ENCODE measurements around the gene ZNF341.

DNA sequence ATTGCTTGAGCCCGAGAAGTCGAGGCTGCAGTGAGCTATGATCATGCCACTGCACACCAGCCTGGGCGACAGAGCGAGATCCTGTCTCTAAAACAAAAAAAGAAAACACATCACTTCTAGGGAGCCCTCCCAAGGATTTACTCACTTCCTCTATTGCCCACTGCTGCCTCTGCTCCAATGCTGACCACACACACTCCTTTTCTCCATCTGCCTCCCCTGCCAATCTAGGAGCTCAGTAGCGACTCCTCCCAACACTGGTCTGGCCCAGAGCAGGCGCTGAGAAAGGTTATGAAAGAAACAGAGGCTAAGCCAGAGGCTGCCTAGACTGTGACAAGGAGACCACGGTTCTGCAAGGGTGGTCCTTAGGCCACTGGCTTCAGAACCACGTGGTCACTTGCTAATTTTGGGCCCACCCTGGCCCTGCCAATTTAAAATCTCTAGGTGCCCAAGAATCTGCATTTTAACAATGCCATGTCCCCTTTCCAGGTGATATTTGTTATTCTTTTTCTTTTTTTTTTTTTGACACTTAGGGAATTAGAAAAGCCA lies 44.4 kb upstream of the ZNF341 start:
- TF ChIP-seq POLR2A (IDR thresholded peaks at IDR 0.05; ENCODE audit: low read depth, low read length) (no peak), TAF1 (IDR thresholded peaks at IDR 0.05; ENCODE audit: borderline replicate concordance, low read depth, low read length) (no peak), POLR2AphosphoS5 (IDR thresholded peaks at IDR 0.05; ENCODE audit: low read depth, low read length) (no peak)

All from GM12892 (cell line).